ENCODE data around the gene STAG1.
"Not testable (repeated sequence)": the region's sequence is repeated elsewhere in the genome, so short reads cannot be mapped to it uniquely, and the experiment has no call there.

The STAG1 gene

DNA sequence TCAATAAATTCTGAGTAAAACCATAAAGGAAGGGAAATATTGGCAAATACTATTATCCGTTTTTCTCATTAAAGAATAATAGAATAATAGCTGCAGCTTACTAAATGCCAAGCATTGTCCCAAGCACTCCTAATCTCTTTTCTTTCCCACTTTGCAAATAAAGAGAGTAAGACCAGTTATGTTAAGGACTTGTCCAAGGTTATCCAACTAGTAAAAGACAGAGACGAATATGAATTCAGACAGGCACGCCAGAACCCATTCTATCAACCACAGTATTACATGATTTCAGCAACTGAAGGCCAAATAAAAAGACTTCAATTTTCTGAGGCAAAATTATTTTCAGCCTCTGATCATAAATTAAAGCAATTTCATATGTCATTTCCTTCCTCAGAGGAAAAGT lies 235.5 kb downstream of the STAG1 start:
- in situ Hi-C loops (cut with MboI; ENCODE audit: low sequenced_read_pairs), result no loop called here

DNA sequence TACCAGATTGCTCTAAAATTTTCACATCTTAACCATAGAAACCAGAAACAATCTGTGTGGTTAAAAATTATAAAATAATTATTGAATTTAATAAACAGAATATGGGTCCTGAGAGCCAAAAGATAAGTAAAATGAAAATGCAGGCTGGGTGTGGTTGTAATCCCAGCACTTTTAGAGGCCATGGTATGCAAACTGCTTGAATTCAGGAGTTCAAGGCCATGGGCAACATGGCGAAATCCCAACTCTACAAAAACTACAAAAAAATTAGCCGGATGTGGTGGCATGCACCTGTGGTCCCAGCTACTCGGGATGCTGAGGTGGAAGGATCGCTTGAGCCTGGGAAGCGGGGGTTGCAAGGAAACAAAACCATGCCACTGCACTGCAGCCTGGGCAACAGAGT lies 236.1 kb downstream of the STAG1 start:
- in situ Hi-C loops (cut with MboI; ENCODE audit: low sequenced_read_pairs), result no loop called here

DNA sequence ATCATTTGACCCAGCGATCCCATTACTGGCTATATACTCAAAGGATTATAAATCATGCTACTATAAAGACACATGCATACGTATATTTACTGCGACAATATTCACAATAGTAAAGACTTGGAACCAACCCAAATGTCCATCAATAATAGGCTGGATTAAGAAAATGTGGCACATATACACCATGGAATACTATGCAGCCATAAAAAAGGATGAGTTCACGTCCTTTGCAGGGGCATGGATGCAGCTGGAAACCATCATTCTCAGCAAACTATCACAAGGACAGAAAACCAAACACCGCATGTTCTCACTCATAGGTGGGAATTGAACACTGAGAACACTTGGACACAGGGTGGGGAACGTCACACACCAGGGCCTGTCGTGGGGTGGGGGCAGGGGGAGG lies 237.6 kb downstream of the STAG1 start:
- in situ Hi-C loops (cut with MboI; ENCODE audit: low sequenced_read_pairs), result not testable (repeated sequence)

DNA sequence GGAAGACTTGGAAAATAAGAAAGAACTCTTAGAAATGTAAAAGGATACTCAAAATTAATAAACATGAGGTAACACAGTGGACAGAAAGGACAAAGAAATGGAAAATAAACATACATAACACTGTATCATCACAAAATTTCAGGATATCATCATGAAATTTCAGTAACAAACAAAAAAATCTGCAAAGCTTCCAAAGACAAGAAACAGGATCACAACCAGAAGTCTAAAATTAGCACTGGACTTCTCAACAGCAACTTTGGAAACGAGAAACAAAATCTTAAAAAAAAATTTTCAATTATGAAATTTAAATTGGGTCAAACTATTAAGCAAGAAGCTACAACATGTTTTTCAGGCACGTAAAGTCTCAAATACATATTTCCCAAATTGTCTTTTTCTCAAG lies 238.8 kb downstream of the STAG1 start:
- in situ Hi-C loops (cut with MboI; ENCODE audit: low sequenced_read_pairs), result no loop called here

DNA sequence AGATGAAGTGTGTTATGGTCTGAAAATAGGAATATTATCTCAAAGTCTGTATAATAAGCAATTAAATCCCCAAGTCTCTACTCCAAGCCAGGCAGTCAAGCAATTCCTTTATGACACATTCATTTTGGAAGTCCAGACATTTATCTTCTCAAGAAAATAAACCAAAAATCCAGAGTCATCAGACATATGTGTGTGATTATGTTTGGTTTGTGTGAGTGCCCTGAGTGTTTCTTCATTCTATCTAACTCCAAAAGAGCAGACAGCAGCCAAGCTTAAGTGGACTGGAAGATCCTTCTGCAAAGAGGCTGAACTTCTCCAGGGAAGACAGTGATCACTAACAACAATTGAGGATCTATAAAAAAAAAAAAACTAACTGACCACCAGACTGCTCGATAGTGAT lies 239.8 kb downstream of the STAG1 start:
- in situ Hi-C loops (cut with MboI; ENCODE audit: low sequenced_read_pairs), result no loop called here

DNA sequence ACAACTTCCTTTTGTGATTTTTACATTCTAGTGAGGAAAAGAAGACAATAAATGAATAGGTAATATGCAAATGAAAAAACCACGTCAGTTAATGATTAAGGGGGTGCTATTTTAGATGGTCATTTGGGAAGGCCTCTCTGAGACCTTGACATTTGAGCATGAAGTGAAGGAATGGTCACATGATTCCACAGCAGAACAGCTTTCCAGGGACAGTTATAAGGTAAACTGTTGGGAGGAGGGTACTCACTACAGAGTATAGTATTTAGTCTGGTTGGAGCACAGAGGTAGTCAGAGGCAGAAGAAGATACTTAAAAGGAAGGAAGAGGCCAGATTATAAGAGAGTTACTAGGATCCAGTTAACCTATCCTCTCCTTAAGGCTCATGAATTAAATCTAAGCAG lies 246.5 kb downstream of the STAG1 start:
- in situ Hi-C loops (cut with MboI; ENCODE audit: low sequenced_read_pairs), result no loop called here

DNA sequence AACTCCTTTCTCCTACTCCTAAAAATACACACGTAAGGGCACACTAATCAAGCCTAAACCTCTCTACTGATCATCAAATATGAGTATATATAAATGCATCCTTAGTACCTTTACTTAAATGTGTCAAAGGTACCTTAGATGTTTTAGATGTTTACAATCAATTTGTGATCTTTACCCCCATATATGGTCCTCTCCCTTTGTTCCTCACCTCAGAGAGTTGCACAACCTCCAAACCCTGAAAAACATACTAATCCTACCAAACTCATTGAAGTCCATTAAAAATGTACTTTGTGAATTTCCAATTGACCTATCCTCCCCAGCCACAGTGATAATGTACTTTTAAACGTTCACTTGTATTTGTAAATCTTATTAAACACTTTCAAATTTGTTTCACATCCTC lies 249.1 kb downstream of the STAG1 start:
- in situ Hi-C loops (cut with MboI; ENCODE audit: low sequenced_read_pairs), result no loop called here

DNA sequence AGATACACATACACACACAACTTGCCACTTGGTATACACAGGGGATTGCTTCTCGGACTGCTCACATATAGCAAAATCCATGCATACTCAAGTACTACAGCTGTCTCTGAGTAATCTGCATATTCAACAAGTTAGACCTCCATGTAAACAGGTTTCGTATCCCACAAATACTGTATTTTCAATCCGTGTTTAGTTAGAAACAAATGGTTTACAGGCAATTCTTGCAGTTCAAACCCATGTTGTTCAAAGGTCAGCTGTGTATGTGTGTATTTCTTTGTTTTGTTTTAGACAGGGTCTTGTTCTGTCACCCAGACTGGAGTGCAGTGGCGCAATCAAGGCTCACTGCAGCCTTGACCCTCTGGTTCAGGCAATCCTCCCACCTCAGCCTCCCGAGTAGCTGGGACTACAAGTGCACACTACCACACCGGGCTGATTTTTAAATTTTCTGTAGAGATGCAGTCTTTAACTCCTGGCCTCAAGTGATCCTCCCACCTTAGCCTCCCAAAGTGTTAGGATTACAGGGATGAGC lies 253.2 kb downstream of the STAG1 start:
- in situ Hi-C loops (cut with MboI; ENCODE audit: low sequenced_read_pairs), result no loop called here

DNA sequence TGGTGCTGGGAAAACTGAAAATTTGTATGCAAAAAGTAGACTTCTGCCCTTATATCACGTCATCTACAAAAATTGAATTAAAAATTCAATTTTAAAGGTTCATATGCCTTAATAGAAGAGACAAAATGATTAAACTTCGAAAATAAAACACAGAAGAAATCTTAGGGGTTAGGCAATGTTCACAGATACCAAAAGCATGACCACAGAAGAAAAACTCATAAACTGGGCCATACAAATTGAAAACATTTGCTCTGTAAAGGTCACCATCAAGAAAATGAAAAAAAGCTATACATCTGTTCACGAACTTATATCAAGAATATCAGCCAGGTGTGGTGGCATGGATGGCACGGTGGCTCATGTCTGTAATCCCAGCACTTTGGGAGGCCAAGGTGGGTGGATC lies 257.0 kb downstream of the STAG1 start:
- in situ Hi-C loops (cut with MboI; ENCODE audit: low sequenced_read_pairs), result no loop called here

DNA sequence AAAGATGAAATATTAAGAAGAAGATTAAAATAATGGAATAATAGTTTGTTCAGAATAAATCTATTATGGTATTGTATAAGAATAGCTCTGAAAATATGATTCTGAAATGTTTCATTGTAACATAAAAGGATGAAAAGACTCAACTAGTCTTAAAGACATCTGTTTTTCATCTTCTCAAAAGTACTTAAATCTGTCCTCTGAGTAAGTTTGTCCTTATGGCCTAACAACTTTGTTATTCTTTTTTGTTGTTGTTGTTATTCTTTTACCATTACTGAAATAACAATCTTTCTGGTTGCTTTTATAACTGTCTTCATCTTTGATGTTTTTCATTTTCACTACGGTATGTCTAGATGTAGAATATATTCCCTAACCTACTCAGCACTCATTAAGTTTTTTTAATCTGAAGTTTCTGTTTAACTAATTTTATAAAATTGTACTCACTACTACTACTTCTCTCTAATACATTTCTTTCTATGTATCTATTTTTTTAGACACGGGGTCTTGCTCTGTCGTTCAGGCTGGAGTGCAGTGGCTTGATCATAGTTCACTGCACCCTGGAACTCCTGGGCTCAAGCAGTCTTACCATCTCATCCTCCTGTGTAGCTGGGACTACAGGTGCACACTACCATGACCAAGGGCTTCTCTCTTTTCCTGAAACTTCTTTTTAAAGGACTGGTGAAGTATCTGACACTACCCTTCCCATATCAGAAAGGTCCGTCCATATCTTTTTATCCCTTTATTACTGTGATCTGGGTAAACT lies 261.4 kb downstream of the STAG1 start:
- in situ Hi-C loops (cut with MboI; ENCODE audit: low sequenced_read_pairs), result no loop called here

DNA sequence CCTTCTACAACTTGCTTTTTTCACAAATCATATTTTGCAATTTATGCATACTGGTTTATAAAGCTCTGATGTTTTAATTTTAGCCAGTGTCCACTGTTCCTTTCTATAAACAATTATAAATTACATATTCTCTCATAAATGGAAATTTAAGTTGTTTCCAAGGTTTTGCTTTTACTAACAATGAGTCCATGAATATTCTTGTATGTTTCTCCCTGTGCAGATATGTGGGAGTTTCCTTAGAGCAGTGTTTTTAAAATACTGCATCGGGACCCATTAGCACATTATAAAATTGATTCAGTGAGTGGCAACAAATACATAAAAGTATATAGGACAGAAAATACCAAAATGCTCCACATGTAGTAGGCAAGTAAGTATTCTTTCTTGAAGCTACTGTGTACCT lies 266.4 kb downstream of the STAG1 start:
- in situ Hi-C loops (cut with MboI; ENCODE audit: low sequenced_read_pairs), result no loop called here

DNA sequence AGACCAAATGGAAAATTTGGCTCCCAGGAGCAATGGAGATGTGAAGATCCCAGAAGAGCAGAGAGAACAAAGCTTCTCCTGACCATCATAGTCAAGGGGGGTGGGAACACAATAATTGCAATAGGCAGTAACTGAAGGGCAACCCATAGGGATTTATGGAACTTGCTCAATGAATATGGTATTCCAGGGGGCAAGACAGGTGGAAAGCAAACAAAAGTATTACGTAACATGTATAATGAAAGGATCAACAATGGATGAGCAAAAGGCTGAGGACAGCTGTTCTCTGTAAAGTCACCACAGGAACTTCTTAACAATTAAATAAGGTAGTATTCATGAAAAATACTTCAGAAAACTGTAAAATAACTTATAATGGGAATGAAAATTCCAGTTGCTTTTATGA lies 275.9 kb downstream of the STAG1 start:
- in situ Hi-C loops (cut with MboI; ENCODE audit: low sequenced_read_pairs), result no loop called here

DNA sequence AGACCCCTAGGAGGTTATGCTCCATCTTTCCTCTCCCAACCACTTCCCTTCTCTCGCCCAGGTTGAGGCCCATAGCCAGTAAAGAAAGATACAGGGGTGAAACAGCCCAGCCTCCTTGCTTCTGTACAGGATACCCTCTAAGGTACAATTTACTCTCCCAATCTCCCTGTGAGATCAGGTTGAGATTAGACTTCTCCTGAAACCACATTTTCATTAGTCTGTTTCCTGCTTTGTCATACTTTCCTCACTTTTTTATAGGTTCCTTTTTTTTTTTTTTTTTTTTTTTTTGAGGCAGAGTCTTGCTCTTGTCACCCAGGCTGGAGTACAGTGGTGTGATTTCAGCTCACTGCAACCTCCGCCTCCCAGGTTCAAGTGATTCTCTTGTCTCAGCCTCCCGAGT lies 277.3 kb downstream of the STAG1 start:
- in situ Hi-C loops (cut with MboI; ENCODE audit: low sequenced_read_pairs), result not testable (repeated sequence)

DNA sequence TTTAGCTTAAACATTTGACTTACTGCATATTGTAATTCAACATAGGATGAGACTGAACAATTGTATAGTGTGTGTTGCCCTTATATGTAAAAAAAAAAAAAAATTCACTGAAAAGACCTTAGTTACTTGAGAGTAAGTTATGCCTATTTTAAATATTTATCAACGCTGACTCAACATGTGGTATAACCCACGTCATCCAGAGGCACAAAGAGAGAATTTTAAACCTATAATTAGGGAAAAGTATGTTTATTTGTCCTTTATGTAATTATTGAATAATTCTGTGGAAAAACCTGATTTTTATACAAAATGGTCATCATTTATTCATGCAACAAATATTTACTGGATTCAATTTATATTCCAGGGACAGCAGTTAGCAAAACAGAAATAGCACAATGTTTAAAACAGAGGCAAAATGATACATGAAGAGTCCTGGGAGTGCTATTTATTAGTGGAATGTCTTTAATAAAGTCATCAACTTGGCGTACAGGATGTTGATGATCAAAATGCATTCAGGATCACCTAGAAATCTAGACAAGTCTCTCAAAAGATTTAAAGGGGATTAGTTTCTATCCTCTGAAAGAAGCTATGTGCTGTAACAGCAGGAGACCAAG lies 278.4 kb downstream of the STAG1 start:
- in situ Hi-C loops (cut with MboI; ENCODE audit: low sequenced_read_pairs), result no loop called here

DNA sequence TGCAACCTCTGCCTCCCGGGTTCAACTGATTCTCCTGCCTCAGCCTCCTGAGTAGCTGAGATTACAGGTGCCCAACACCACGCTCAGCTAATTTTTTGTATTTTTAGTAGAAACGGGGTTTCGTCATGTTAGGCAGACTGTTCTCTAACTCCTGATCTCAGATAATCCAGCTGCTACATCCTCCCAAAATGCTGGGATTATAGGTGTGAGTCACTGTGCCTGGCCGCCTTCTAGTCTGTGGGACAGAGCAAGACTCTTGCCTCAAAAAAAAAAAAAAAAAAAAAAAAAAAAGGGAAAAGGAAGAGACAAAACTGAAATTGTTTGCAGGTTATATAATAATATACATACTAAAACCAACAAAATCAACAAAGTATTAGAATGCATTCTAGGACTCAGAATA lies 286.9 kb downstream of the STAG1 start:
- in situ Hi-C loops (cut with MboI; ENCODE audit: low sequenced_read_pairs), result no loop called here

DNA sequence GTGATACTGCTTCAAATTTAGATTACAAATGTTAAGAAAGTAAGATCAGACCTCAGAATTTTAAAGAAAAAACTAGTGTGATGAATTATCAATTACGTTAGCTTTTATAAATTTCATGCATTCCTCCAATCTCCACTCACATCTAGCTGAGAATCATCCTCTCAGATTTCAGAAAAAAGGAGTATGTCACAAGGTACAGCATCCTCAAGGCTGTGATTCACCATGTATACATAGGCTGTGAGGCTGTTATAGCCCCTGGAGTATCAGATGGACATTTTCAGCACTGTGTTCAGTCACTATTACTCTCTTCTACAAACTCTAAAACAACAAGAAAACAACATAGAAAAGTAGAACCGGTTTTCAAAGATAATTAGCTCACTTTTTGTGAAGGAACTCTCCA lies 287.7 kb downstream of the STAG1 start:
- in situ Hi-C loops (cut with MboI; ENCODE audit: low sequenced_read_pairs), result no loop called here

DNA sequence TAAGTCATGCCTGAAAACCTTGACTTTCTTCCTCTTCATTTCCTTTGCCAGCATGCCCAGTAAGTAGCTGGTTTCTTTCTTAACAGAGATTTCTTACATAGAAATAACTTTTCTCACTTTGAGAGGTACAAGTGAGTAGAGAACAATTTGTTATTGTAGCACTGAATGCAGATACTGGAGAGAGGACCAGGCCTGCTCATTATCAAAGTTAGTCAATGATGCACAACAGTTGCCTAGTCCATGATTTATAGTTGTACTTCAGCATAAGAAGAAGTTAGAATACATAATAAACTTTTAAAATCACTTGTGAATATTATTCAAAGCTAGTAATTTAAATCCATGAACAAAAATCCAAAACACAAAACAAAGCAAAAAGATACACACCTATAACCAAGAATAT lies 289.0 kb downstream of the STAG1 start:
- in situ Hi-C loops (cut with MboI; ENCODE audit: low sequenced_read_pairs), result no loop called here

DNA sequence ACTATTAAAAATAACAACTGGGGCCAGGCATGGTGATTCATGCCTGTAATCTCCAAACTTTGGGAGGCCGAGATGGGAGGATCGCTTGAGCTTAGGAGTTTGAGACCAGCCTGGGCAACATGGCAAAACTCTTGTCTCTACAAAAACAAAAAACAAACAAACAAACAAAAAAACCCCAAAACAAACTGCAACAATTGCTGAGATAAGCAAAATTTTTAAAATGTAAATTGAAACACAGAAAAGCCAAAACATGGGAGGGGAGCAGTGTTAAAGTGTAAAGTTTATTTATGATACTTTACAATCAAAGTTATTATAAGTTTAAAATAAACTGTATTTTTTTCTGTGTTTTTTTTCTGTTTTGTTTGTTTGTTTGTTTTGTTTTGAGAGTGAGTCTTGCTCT lies 294.4 kb downstream of the STAG1 start:
- in situ Hi-C loops (cut with MboI; ENCODE audit: low sequenced_read_pairs), result no loop called here

DNA sequence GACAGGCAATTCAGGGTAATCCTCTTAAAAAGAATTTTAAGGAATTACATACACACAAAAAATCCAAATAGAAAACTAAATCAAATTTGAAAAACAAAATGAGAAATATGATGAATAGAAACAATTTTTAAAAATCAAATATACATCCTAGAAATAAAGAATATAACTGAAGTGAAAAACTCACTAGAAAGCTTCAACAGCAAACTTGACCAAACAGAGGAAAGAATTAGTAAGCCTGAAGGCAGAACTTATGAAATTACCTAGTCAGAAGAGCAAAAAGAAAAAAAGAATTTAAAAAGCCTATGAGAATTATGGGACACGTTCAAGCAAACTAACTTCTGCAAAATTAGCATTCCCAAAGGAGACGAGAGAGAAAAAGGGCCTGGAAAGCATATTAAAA lies 296.0 kb downstream of the STAG1 start:
- in situ Hi-C loops (cut with MboI; ENCODE audit: low sequenced_read_pairs), result no loop called here

DNA sequence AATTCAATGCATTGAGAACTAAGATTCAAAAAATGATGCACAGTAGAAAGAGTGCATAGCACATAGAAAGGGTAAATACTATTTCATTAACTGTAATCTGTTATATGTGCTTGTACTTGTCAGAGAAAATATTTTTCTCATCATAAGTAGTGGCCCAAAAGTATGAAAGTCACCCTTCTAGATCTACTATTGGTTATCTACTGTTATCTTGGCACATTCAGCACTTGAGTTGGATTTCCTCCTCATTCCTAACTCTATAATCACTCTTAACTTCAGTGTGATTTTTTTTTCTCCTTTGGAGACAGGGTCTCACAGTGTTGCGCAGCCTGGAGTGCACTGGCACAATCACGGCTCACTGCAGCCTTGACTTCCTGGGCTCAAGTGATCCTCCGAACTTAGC lies 307.6 kb downstream of the STAG1 start:
- in situ Hi-C loops (cut with MboI; ENCODE audit: low sequenced_read_pairs), result no loop called here

DNA sequence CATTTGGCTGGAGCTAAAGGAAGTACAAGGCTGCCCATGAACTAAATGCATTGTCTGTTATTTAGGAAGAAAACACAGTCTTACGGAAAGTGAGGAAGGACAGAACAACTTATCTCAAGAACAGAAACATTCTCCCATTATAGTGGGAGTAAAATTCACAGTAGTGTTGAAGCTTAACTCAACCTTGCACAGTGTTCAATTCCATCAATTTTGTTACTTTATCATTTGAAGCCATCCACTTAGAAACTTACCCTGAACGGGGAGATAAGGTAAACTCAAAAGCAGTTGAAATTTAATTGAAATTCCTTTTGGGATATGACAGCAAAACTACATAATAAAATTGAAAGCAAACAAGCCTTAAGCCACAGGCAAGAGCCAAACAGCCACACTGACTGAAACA lies 315.1 kb downstream of the STAG1 start:
- in situ Hi-C loops (cut with MboI; ENCODE audit: low sequenced_read_pairs), result no loop called here

DNA sequence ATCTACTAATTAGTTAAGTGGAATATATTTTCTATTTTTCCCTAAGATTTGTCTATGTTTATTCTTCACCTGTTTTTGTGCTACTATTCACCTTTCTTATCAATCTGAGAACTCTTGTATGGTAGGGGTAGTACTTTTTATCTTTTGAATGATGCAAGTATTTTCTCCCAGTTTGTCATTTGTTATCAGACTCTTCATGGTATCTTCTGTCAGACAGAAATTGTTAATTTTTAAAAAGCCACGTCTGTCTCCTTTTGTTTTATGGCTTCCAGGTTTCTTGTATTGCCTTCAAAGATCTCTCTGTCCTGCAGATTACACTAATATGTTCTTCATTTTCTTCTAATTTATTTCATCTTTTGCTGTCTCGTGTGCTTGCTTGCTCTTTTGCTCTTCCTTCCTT lies 317.7 kb downstream of the STAG1 start:
- in situ Hi-C loops (cut with MboI; ENCODE audit: low sequenced_read_pairs), result no loop called here

DNA sequence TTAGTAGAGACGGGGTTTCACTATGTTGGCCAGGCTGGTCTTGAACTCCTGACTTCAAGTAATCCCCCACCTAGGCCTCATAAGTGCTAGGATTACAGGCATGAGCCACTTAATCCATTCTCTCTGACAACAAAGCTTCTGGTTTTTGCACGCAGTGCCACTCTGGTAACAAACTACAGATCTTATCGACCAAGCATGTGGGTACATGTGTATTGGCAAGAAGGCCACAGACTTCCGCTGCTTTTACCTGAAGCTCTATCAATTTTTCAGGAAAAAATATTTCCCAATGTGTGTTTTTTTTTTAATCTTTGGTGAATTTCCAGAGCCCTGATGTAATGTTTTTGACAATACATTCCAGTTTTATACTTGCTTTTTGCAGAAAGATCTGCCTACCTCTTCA lies 319.5 kb downstream of the STAG1 start:
- in situ Hi-C loops (cut with MboI; ENCODE audit: low sequenced_read_pairs), result no loop called here

Data from HL-60/S4 treated with retinoic acid at 250 ng/mL for 4 days and 3 days (cell line).